SK-N-SH treated with all-trans-retinoic acid at 6 μM for 48 hours (cell line): ENCODE results near the gene MCF2.

Source experiments
- ATAC-seq: fragments of 200-7000 bp; cut with Tn5 transposase; 3 replicates; pipeline ENCODE4 v1.9.1; 2020; ENCODE audit warnings: mild to moderate bottlenecking, moderate library complexity
- ARNTL ChIP-seq: fragments of 450-650 bp; formaldehyde crosslinking; IDR thresholded peaks from 2 replicates; pipeline ENCODE4 v1.5.0; 2020; ENCODE audit warnings: low read depth, mild to moderate bottlenecking, moderate library complexity, borderline replicate concordance
- BACH2 ChIP-seq: fragments of 250-450 bp; sonication (Bioruptor Pico); IDR thresholded peaks from 2 replicates; pipeline ENCODE4 v1.9.0; 2021; ENCODE audit warnings: mild to moderate bottlenecking, borderline replicate concordance
- CSDC2 ChIP-seq: fragments of 250-450 bp; sonication (Bioruptor Pico); IDR thresholded peaks from 2 replicates; pipeline ENCODE4 v1.5.0; 2020; ENCODE audit warnings: mild to moderate bottlenecking, moderate library complexity
- CSRNP3 ChIP-seq: fragments of 250-450 bp; sonication (Bioruptor Pico); IDR thresholded peaks from 2 replicates; pipeline ENCODE4 v1.5.1; 2021; ENCODE audit warnings: mild to moderate bottlenecking, moderate library complexity
- ESRRG ChIP-seq: fragments of 250-450 bp; sonication (Bioruptor Pico); IDR thresholded peaks from 2 replicates; pipeline ENCODE4 v1.6.1; 2021; ENCODE audit warnings: mild to moderate bottlenecking
- GLIS3 ChIP-seq: fragments of 250-450 bp; sonication (Bioruptor Pico); IDR thresholded peaks from 2 replicates; pipeline ENCODE4 v1.5.0; 2020; ENCODE audit warnings: mild to moderate bottlenecking, moderate library complexity
- ISL1 ChIP-seq: fragments of 250-450 bp; sonication (Bioruptor Pico); IDR thresholded peaks from 2 replicates; pipeline ENCODE4 v2.1.2; 2022; ENCODE audit warnings: mild to moderate bottlenecking, moderate library complexity
- PPARA ChIP-seq: fragments of 250-450 bp; sonication (Bioruptor Pico); IDR thresholded peaks from 2 replicates; pipeline ENCODE4 v1.5.0; 2020; ENCODE audit warnings: mild to moderate bottlenecking, borderline replicate concordance
- RARB ChIP-seq: fragments of 250-450 bp; sonication (Bioruptor Pico); IDR thresholded peaks from 2 replicates; pipeline ENCODE4 v1.8.0; 2021; ENCODE audit warnings: mild to moderate bottlenecking, moderate library complexity
- SNAI2 ChIP-seq: fragments of 250-450 bp; sonication (Bioruptor Pico); IDR thresholded peaks from 2 replicates; pipeline ENCODE4 v1.5.0; 2020; ENCODE audit warnings: mild to moderate bottlenecking, moderate library complexity
- TCF4 ChIP-seq: fragments of 250-450 bp; sonication (Bioruptor Pico); IDR thresholded peaks from 2 replicates; pipeline ENCODE4 v1.8.0; 2021; ENCODE audit warnings: mild to moderate bottlenecking, moderate library complexity, borderline replicate concordance
- TOX ChIP-seq: fragments of 250-450 bp; sonication (Bioruptor Pico); IDR thresholded peaks from 2 replicates; pipeline ENCODE4 v1.8.0; 2021; ENCODE audit warnings: mild to moderate bottlenecking, moderate library complexity, borderline replicate concordance
- TSHZ2 ChIP-seq: fragments of 250-450 bp; sonication (Bioruptor Pico); IDR thresholded peaks from 2 replicates; pipeline ENCODE4 v1.5.0; 2020; ENCODE audit warnings: mild to moderate bottlenecking, moderate library complexity
- ZC3H10 ChIP-seq: fragments of 250-450 bp; sonication (Bioruptor Pico); IDR thresholded peaks from 2 replicates; pipeline ENCODE4 v1.5.1; 2021; ENCODE audit warnings: mild to moderate bottlenecking, moderate library complexity
- ZFP3 ChIP-seq: fragments of 250-450 bp; sonication (Bioruptor Pico); IDR thresholded peaks from 2 replicates; pipeline ENCODE4 v1.5.0; 2020; ENCODE audit warnings: mild to moderate bottlenecking, moderate library complexity
- ZFP30 ChIP-seq: fragments of 450-650 bp; formaldehyde crosslinking; IDR thresholded peaks from 2 replicates; pipeline ENCODE4 v1.5.0; 2022; ENCODE audit warnings: mild to moderate bottlenecking, moderate library complexity
- ZNF565 ChIP-seq: fragments of 450-650 bp; formaldehyde crosslinking; conservative IDR thresholded peaks from 2 replicates; pipeline ENCODE4 v1.5.0; 2020; ENCODE audit warnings: low read depth, mild to moderate bottlenecking, moderate library complexity
- ZNF70 ChIP-seq: fragments of 450-650 bp; formaldehyde crosslinking; IDR thresholded peaks from 2 replicates; pipeline ENCODE4 v1.5.0; 2020; ENCODE audit warnings: mild to moderate bottlenecking, moderate library complexity
- ZNF8 ChIP-seq: fragments of 450-650 bp; formaldehyde crosslinking; IDR thresholded peaks from 2 replicates; pipeline ENCODE4 v1.5.0; 2020; ENCODE audit warnings: mild to moderate bottlenecking, moderate library complexity
- TF ChIP-seq, protein P1 (sequence below): fragments of 250-450 bp; sonication (Bioruptor Pico); IDR thresholded peaks from 2 replicates; pipeline ENCODE4 v1.8.0; 2020; ENCODE audit warnings: mild to moderate bottlenecking, moderate library complexity, borderline replicate concordance
- TF ChIP-seq, protein P2 (sequence below): fragments of 250-450 bp; sonication (Bioruptor Pico); IDR thresholded peaks from 2 replicates; pipeline ENCODE4 v1.8.0; 2021; ENCODE audit warnings: low read depth, mild to moderate bottlenecking, moderate library complexity, borderline replicate concordance

MCF2 gene

DNA sequence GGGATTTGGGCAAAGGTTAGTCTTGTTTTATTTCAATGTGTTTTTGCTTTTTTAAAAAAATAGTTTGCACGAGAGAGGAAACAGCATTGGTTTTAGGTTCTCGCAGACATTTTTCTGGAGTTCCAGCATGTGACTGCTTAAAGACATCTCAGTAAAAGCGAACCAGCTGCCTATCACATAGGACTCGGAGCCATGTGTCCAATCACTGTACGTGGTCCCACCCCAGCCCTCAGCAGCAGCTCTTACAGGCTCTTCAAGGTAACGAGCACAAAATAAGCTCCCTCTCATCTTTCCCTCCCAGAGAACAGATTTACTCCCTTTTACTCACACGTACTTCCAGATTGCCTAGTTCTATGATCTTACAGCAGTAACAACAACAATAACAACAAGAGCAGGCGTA lies 68.7 kb downstream of the MCF2 start:
- ATAC-seq: no peak
- TF ChIP-seq, protein P1, sequence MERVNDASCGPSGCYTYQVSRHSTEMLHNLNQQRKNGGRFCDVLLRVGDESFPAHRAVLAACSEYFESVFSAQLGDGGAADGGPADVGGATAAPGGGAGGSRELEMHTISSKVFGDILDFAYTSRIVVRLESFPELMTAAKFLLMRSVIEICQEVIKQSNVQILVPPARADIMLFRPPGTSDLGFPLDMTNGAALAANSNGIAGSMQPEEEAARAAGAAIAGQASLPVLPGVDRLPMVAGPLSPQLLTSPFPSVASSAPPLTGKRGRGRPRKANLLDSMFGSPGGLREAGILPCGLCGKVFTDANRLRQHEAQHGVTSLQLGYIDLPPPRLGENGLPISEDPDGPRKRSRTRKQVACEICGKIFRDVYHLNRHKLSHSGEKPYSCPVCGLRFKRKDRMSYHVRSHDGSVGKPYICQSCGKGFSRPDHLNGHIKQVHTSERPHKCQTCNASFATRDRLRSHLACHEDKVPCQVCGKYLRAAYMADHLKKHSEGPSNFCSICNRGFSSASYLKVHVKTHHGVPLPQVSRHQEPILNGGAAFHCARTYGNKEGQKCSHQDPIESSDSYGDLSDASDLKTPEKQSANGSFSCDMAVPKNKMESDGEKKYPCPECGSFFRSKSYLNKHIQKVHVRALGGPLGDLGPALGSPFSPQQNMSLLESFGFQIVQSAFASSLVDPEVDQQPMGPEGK: no peak
- no peak for TF ChIP-seq ZNF565 (CRISPR knock-in tag)
- TF ChIP-seq ZNF8 (CRISPR knock-in tag): no peak
- no peak for TF ChIP-seq PPARA (CRISPR knock-in tag)
- no peak for TF ChIP-seq TOX
- TF ChIP-seq ZFP3 (CRISPR knock-in tag): no peak
- no peak for TF ChIP-seq ZFP30 (CRISPR knock-in tag)
- no peak for TF ChIP-seq TSHZ2
- no peak for TF ChIP-seq CSRNP3 (CRISPR knock-in tag)
- no peak for TF ChIP-seq SNAI2 (CRISPR knock-in tag)
- no peak for TF ChIP-seq ZNF70 (CRISPR knock-in tag)
- TF ChIP-seq ESRRG: no peak
- TF ChIP-seq GLIS3 (CRISPR knock-in tag): no peak
- TF ChIP-seq TCF4: no peak

DNA sequence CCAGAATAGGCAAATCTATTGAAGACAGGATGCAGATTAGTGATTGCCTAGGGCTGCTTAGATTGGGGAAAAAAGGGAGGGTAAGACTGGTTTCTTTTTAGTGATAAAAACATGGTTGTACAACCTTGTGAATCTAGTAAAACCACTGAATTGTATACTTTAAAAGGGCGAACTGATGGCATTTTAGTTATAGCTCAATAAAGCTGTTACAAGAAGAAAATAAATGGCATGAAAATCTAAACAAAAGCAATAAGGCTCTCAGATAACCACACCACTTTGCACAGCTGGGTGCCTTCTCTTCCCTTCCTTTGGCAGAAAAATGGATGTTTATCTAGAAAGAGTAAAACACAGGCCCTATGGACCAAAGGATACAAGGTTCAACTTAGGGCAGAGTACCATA lies 107.9 kb downstream of the MCF2 start:
- TF ChIP-seq TOX: no peak
- TF ChIP-seq RARB (CRISPR knock-in tag): no peak
- TF ChIP-seq ZNF565 (CRISPR knock-in tag): no peak
- no peak for TF ChIP-seq ARNTL (CRISPR knock-in tag)
- TF ChIP-seq SNAI2 (CRISPR knock-in tag): no peak

DNA sequence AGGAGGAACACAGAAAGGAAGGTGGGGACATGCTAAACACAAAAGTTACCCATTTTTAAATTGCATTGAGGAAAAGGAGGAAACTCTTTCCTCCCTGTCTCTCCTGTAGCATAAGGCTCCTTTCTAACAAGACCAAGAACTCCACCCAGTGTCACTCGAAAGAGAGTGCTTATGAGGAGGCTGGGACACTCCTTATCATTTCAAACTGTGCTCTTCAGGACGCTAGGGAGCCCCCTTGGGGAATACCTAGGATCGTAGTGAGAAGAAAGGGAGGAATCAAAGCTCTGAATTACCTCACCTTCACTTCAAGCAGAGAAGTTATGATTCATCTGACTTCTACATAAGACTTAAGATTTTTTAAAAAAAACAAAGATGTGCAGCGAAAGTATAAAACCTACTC lies 111.9 kb downstream of the MCF2 start:
- ATAC-seq: no peak
- TF ChIP-seq, protein P2, sequence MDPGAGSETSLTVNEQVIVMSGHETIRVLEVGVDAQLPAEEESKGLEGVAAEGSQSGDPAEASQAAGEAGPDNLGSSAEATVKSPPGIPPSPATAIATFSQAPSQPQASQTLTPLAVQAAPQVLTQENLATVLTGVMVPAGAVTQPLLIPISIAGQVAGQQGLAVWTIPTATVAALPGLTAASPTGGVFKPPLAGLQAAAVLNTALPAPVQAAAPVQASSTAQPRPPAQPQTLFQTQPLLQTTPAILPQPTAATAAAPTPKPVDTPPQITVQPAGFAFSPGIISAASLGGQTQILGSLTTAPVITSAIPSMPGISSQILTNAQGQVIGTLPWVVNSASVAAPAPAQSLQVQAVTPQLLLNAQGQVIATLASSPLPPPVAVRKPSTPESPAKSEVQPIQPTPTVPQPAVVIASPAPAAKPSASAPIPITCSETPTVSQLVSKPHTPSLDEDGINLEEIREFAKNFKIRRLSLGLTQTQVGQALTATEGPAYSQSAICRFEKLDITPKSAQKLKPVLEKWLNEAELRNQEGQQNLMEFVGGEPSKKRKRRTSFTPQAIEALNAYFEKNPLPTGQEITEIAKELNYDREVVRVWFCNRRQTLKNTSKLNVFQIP (CRISPR knock-in tag): no peak
- TF ChIP-seq TSHZ2: no peak
- no peak for TF ChIP-seq ISL1 (CRISPR knock-in tag)
- no peak for TF ChIP-seq TCF4
- TF ChIP-seq GLIS3 (CRISPR knock-in tag): no peak
- TF ChIP-seq ESRRG: no peak
- no peak for TF ChIP-seq CSDC2 (CRISPR knock-in tag)
- no peak for TF ChIP-seq ZC3H10 (CRISPR knock-in tag)
- TF ChIP-seq TOX: no peak
- no peak for TF ChIP-seq ZNF70 (CRISPR knock-in tag)
- no peak for TF ChIP-seq BACH2 (CRISPR knock-in tag)
- no peak for TF ChIP-seq SNAI2 (CRISPR knock-in tag)
- TF ChIP-seq, protein P1: no peak
- no peak for TF ChIP-seq ZNF8 (CRISPR knock-in tag)
- no peak for TF ChIP-seq CSRNP3 (CRISPR knock-in tag)
- no peak for TF ChIP-seq RARB (CRISPR knock-in tag)
- TF ChIP-seq PPARA (CRISPR knock-in tag): no peak
- no peak for TF ChIP-seq ZFP3 (CRISPR knock-in tag)
- no peak for TF ChIP-seq ZFP30 (CRISPR knock-in tag)

More for the DNA sequence above, 107.9 kb downstream of the MCF2 start:
- ATAC-seq: no peak
